Erythroblast (primary cell): ENCODE measurements around the gene IGFALS.

ENCODE experiments used
- GATA1 ChIP-seq: IDR thresholded peaks from 2 replicates; pipeline ENCODE4 v1.6.1; 2011; ENCODE audit warnings: low read depth, mild to moderate bottlenecking, control low read depth, low read length, moderate library complexity
- POLR2A ChIP-seq: IDR thresholded peaks from 2 replicates; pipeline ENCODE4 v1.6.1; 2011; ENCODE audit warnings: mild to moderate bottlenecking, low read length

DNA sequence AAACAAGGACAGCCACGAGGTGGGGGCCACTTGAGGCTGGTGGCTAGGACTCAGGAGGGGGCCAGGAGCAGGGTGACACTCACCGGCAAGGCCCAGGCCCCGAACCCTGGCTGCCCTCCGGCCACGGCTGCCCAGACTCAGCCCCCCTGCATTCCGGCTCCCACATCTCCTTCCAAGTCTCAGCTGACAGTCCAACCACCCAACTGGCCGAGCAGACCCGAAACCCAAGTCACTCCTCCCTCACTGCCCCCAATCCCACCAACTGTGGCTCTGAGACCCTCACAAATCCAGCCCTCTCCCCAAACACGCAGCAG lies 23.7 kb upstream of the IGFALS start:
- no peak for TF ChIP-seq POLR2A
- no peak for TF ChIP-seq GATA1
